PC-3 (cell line): ENCODE results near the gene CENPT.

ENCODE experiments used
- EZH2 ChIP-seq: fragments of 300-600 bp; sonication (generic); IDR thresholded peaks from one replicate; pipeline ENCODE4 v1.6.1; 2017; ENCODE audit warnings: antibody characterized with exemption, mild to moderate bottlenecking, low read length; ENCODE audit not compliant: unreplicated experiment
- EZH2phosphoT487 ChIP-seq: fragments of 300-600 bp; sonication (generic); IDR thresholded peaks from 2 replicates; pipeline ENCODE4 v1.6.1; 2018; ENCODE audit warnings: mild to moderate bottlenecking, antibody characterized with exemption, low read length, borderline replicate concordance
- TF ChIP-seq, protein P1 (sequence below): fragments of 300-600 bp; sonication (generic); conservative IDR thresholded peaks from 2 replicates; pipeline ENCODE4 v1.5.1; 2017; ENCODE audit warnings: antibody characterized with exemption, low read depth, mild to moderate bottlenecking, low read length

DNA sequence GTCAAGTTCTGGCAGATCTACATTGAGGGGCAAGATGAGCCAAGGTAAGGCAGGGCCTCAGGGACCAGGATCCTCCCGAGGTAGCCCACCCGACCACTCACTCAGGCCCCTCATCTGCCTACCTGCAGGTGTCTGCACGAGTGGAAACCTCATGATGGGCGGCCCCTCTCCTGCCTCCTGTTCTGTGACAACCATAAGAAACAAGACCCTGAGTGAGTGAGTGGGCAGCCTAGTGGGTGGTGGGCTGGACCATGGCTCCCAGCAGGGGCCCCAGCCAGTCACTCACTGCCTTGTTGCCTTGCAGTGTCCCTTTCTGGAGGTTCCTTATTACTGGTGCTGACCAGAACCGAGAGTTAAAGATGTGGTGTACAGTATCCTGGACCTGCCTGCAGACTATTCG, 30.7 kb upstream of the CENPT start:
- TF ChIP-seq, protein P1, sequence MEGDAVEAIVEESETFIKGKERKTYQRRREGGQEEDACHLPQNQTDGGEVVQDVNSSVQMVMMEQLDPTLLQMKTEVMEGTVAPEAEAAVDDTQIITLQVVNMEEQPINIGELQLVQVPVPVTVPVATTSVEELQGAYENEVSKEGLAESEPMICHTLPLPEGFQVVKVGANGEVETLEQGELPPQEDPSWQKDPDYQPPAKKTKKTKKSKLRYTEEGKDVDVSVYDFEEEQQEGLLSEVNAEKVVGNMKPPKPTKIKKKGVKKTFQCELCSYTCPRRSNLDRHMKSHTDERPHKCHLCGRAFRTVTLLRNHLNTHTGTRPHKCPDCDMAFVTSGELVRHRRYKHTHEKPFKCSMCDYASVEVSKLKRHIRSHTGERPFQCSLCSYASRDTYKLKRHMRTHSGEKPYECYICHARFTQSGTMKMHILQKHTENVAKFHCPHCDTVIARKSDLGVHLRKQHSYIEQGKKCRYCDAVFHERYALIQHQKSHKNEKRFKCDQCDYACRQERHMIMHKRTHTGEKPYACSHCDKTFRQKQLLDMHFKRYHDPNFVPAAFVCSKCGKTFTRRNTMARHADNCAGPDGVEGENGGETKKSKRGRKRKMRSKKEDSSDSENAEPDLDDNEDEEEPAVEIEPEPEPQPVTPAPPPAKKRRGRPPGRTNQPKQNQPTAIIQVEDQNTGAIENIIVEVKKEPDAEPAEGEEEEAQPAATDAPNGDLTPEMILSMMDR, result no peak
- TF ChIP-seq EZH2 (no peak), EZH2phosphoT487 (no peak)
